ENCODE measurements around the gene ZSCAN12.

GRCh38 chr6:28360961-28361360 lies 38.6 kb downstream of the ZSCAN12 start:
- TF ChIP-seq POLR2AphosphoS5 (IDR thresholded peaks at IDR 0.05) (no peak), CTCF (IDR thresholded peaks at IDR 0.05) (no peak)
